A673 (cell line): ENCODE data around the gene MAPKAPK2. TPM values are rescaled to one million over a fixed set of nuclear protein-coding genes. Genes with fewer than 3 reads are reported as not detected.

ENCODE experiments used
- BruUV-seq: library from RNA; stranded (reverse); fragments of 400-500 nt; replicated peaks from 2 replicates; lab custom pipeline; 2021; lab: Mats Ljungman, UMichigan
- CTCF ChIA-PET: fragments of 300-600 bp; sonication (Branson Sonifier 250); formaldehyde crosslinking; loops from one replicate; lab custom pipeline; 2022; ENCODE audit warnings: antibody characterized with exemption; lab: Charles Lee
- POLR2A ChIA-PET: fragments of 300-600 bp; sonication (Branson Sonifier 250); formaldehyde crosslinking; loops from one replicate; lab custom pipeline; 2022; ENCODE audit warnings: antibody characterized with exemption; ENCODE audit not compliant: low non-redundant PET; lab: Charles Lee
- DNase-seq: peaks from one replicate; pipeline ENCODE4 v3.0.0-alpha.2; 2015; ENCODE audit warnings: low spot score
- H3K27ac ChIP-seq: fragments of 200-600 bp; sonication (generic); 2 replicates; pipeline ENCODE4 v1.5.1; 2016; ENCODE audit warnings: mixed run types, low read depth, mild to moderate bottlenecking, mixed read lengths, antibody characterized with exemption, low read length; ENCODE audit not compliant: poor library complexity, severe bottlenecking
- H3K27me3 ChIP-seq: fragments of 200-600 bp; sonication (generic); replicated peaks from 2 replicates; pipeline ENCODE4 v1.6.1; 2017; ENCODE audit warnings: mixed run types, low read depth, mild to moderate bottlenecking, mixed read lengths, antibody characterized with exemption, low read length; ENCODE audit not compliant: insufficient read depth, poor library complexity
- H3K36me3 ChIP-seq: fragments of 200-600 bp; sonication (generic); 2 replicates; pipeline ENCODE4 v1.6.1; 2016; ENCODE audit warnings: mixed run types, mild to moderate bottlenecking, mixed read lengths, antibody characterized with exemption, low read length; ENCODE audit not compliant: insufficient read depth, poor library complexity, severe bottlenecking
- H3K4me1 ChIP-seq: fragments of 200-600 bp; sonication (generic); 2 replicates; pipeline ENCODE4 v1.6.1; 2017; ENCODE audit warnings: mixed run types, mild to moderate bottlenecking, mixed read lengths, antibody characterized with exemption, low read length; ENCODE audit not compliant: insufficient read depth, poor library complexity, severe bottlenecking
- H3K4me3 ChIP-seq: fragments of 200-600 bp; sonication (generic); 2 replicates; pipeline ENCODE4 v1.5.1; 2016; ENCODE audit warnings: low read depth, mixed run types, mild to moderate bottlenecking, mixed read lengths, low read length; ENCODE audit not compliant: poor library complexity, severe bottlenecking
- H3K9me3 ChIP-seq: fragments of 200-600 bp; sonication (generic); 2 replicates; pipeline ENCODE4 v1.6.1; 2016; ENCODE audit warnings: mixed run types, low read depth, mild to moderate bottlenecking, mixed read lengths, antibody characterized with exemption, low read length; ENCODE audit not compliant: poor library complexity, severe bottlenecking
- CTCF ChIP-seq: fragments of 300-800, 200-600 bp; sonication (generic); conservative IDR thresholded peaks from 2 replicates; pipeline ENCODE4 v1.5.1; 2017; ENCODE audit warnings: low read depth, mild to moderate bottlenecking, antibody characterized with exemption, low read length, moderate library complexity, mixed read lengths
- EZH2 ChIP-seq: fragments of 200-600 bp; sonication (generic); IDR thresholded peaks from 2 replicates; pipeline ENCODE4 v1.6.1; 2017; ENCODE audit warnings: borderline replicate concordance, low read depth, mild to moderate bottlenecking, mixed read lengths, antibody characterized with exemption, low read length; ENCODE audit not compliant: poor library complexity, severe bottlenecking
- intact Hi-C: fragments of 100-400 bp; cut with micrococcal nuclease; formaldehyde crosslinking; loops from one replicate; pipeline ENCODE4 v1.10.0; 2022; ENCODE audit not compliant: unreplicated experiment
- total RNA-seq: library from RNA; stranded (reverse); gene quantifications from 2 replicates; pipeline ENCODE4 v1.2.3, GENCODE V29; 2021

Gene MAPKAPK2
- total RNA-seq, 1 experiment from 2014 or later: 39.2 TPM

GRCh38 chr1:206735553-206736031 is 50.9 kb downstream of the MAPKAPK2 start:
- Histone ChIP-seq H3K4me1 (no peaks in the 10 kb centered on the region), H3K4me3 (no peak overlapping the region), H3K36me3 (peaks cover 5% of the 10 kb centered on the region), H3K27ac (no peak overlapping the region), H3K9me3 (no peaks in the 10 kb centered on the region), H3K27me3 (no peaks in the 10 kb centered on the region)
- TF ChIP-seq CTCF: no peak
- no peak for TF ChIP-seq EZH2
- no peak for DNase-seq
- CTCF ChIA-PET: interaction anchor here (0.6 to 1.6 kb wide), 2 partner anchors 177 to 254 kb away, joined by 3 to 16 read pairs; no protein-coding TSS in a partner anchor
- no TSS peak for BruUV-seq
- intact Hi-C loops: no loop called here
- POLR2A ChIA-PET: interaction anchor here (0.6 kb wide), 1 partner anchor 445 kb away, joined by 3 read pairs; no protein-coding TSS in a partner anchor

GRCh38 chr1:206736878-206737728 is 52.4 kb downstream of the MAPKAPK2 start:
- H3K4me3 ChIP-seq: no peak overlapping the region
- peaks cover under 1% of the 10 kb centered on the region for H3K36me3 ChIP-seq
- H3K27ac ChIP-seq: no peak overlapping the region
- POLR2A ChIA-PET: no interaction called here
- no peak for DNase-seq
- H3K9me3 ChIP-seq: no peaks in the 10 kb centered on the region
- BruUV-seq: no TSS peak
- intact Hi-C loops: no loop called here
- CTCF ChIA-PET: no interaction called here
- no peaks in the 10 kb centered on the region for H3K4me1 ChIP-seq
- no peaks in the 10 kb centered on the region for H3K27me3 ChIP-seq
- TF ChIP-seq CTCF (no peak), EZH2 (no peak)

GRCh38 chr1:206737729-206738201 is 53.1 kb downstream of the MAPKAPK2 start:
- H3K27me3 ChIP-seq: no peaks in the 10 kb centered on the region
- TF ChIP-seq CTCF: no peak
- TF ChIP-seq EZH2: no peak
- no peak overlapping the region for H3K4me3 ChIP-seq
- POLR2A ChIA-PET: no interaction called here
- H3K9me3 ChIP-seq: no peaks in the 10 kb centered on the region
- BruUV-seq: no TSS peak
- no peaks in the 10 kb centered on the region for H3K36me3 ChIP-seq
- intact Hi-C loops: no loop called here
- no peaks in the 10 kb centered on the region for H3K4me1 ChIP-seq
- DNase-seq: no peak
- H3K27ac ChIP-seq: no peak overlapping the region
- CTCF ChIA-PET: no interaction called here
